ENCODE data around the gene STING1.
"Not testable (repeated sequence)": the region's sequence is repeated elsewhere in the genome, so short reads cannot be mapped to it uniquely, and the experiment has no call there.

DNA sequence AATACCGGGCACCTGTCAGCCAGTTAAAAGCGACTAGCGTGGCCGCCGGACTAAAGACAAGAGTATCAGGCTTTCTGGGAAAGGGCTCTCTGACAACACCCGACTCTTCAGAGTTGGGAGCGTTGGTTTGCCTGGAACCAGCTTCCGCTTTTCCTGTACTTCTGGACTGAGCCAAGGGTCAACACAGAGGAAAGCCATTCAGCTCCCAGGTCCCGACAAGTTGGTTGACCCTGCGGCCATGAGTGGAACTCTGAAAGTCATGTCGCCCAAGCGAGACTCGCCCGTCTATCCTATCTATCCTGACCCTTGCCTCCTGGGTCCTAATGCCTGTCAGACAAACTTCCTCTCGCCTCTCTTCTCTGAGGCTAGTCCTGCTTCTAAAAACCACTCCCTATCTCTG, 21.3 kb upstream of the STING1 start:
- TF ChIP-seq CTCF, EP300, POLR2A, POLR2AphosphoS5 (IDR thresholded peaks at IDR 0.05): not testable (repeated sequence)
